B cell (primary cell): Measurements from ENCODE around the gene SUGCT. TPM values are rescaled to one million over a fixed set of nuclear protein-coding genes. Genes with fewer than 3 reads are reported as not detected.

Source experiments
- ATAC-seq: fragments of 200-7000 bp; cut with Tn5 transposase; one replicate; pipeline ENCODE4 v1.10.0; 2021; ENCODE audit warnings: low read depth, mild to moderate bottlenecking, moderate number of reproducible peaks, moderate library complexity
- CTCF ChIA-PET: fragments of 350-600 bp; sonication (Branson Sonifier 250); formaldehyde crosslinking; loops from one replicate; lab custom pipeline; 2021; ENCODE audit warnings: antibody characterized with exemption, inconsistent platforms; lab: Charles Lee
- POLR2A ChIA-PET: fragments of 350-600 bp; sonication (Branson Sonifier 250); formaldehyde crosslinking; loops from one replicate; lab custom pipeline; 2021; ENCODE audit warnings: antibody characterized with exemption; lab: Charles Lee
- DNase-seq: peaks from one replicate; pipeline ENCODE4 v3.0.0; 2013
- H2AFZ ChIP-seq: 2 replicates; pipeline ENCODE4 v1.6.1; 2012; ENCODE audit warnings: mild to moderate bottlenecking, low read depth, low read length; ENCODE audit not compliant: insufficient read depth, poor library complexity, severe bottlenecking
- H3K27ac ChIP-seq, 2 donors: 1 replicate in 1 of 2; 2 replicates in 1 of 2; pipeline ENCODE4 v1.5.1; 2012 to 2013; ENCODE audit warnings: low read length in 2 of 2, mild to moderate bottlenecking in 2 of 2, moderate library complexity in 1 of 2
- H3K27me3 ChIP-seq, 4 experiments: fragments of 200-600 bp in 1 of 4; sonication (generic) in 1 of 4; replicated peaks in 1 of 4; 1 replicate in 2 of 4; 2 replicates in 2 of 4; pipeline versions ENCODE4 v1.6.1 to v1.7.0; 2013 to 2016; ENCODE audit warnings: low read length in 3 of 4, mild to moderate bottlenecking in 2 of 4, mixed read lengths in 1 of 4, moderate library complexity in 1 of 4; ENCODE audit not compliant: insufficient read depth in 4 of 4, control insufficient read depth in 3 of 4; ENCODE audit errors: control extremely low read depth in 1 of 4
- H3K36me3 ChIP-seq, 2 experiments: replicated peaks in 1 of 2; 1 replicate in 1 of 2; 2 replicates in 1 of 2; pipeline versions ENCODE4 v1.6.1 to v1.7.1; 2013; ENCODE audit warnings: low read length in 1 of 2; ENCODE audit not compliant: insufficient read depth in 2 of 2, control insufficient read depth in 1 of 2; ENCODE audit errors: control extremely low read depth in 1 of 2, extremely low read depth in 1 of 2
- H3K4me1 ChIP-seq, 2 donors: fragments of 200-600 bp in 1 of 2; sonication (generic) in 1 of 2; 1 replicate in 1 of 2; 2 replicates in 1 of 2; pipeline versions ENCODE4 v1.5.1 to v1.6.1; 2013 to 2017; ENCODE audit warnings: low read length in 2 of 2; ENCODE audit not compliant: control insufficient read depth in 2 of 2, insufficient read depth in 2 of 2
- H3K4me2 ChIP-seq: replicated peaks from 2 replicates; pipeline ENCODE3; 2012; ENCODE audit warnings: mild to moderate bottlenecking, low read depth, low read length; ENCODE audit not compliant: poor library complexity, severe bottlenecking
- H3K4me3 ChIP-seq, 5 experiments: fragments of 200-600 bp in 1 of 5; sonication (generic) in 1 of 5; 1 replicate in 3 of 5; 2 replicates in 2 of 5; pipeline versions ENCODE4 v1.5.1 to v1.7.0; 2011 to 2016; ENCODE audit warnings: low read length in 4 of 5, mild to moderate bottlenecking in 4 of 5, low read depth in 2 of 5, control low read depth in 1 of 5, moderate library complexity in 1 of 5; ENCODE audit not compliant: insufficient read depth in 1 of 5; ENCODE audit errors: control extremely low read depth in 1 of 5, extremely low read depth in 1 of 5
- H3K79me2 ChIP-seq: fragments of 200-600 bp; sonication (generic); one replicate; pipeline ENCODE4 v1.6.0; 2016; ENCODE audit warnings: low read length; ENCODE audit not compliant: control insufficient read depth, insufficient read depth
- H3K9ac ChIP-seq: fragments of 200-600 bp; sonication (generic); 2 replicates; pipeline ENCODE4 v1.6.1; 2017; ENCODE audit warnings: mild to moderate bottlenecking, low read length, moderate library complexity
- H3K9me3 ChIP-seq, 3 donors: one replicate each; pipeline versions ENCODE4 v1.6.1 to v1.7.1; 2013; ENCODE audit warnings: low read length in 2 of 3; ENCODE audit not compliant: control insufficient read depth in 2 of 3, insufficient read depth in 1 of 3; ENCODE audit errors: control extremely low read depth in 1 of 3
- H4K20me1 ChIP-seq: 2 replicates; pipeline ENCODE4 v1.6.0; 2012; ENCODE audit warnings: mild to moderate bottlenecking, low read length; ENCODE audit not compliant: insufficient read depth, control insufficient read depth, poor library complexity, severe bottlenecking
- H3K27ac Mint-ChIP-seq: one replicate; pipeline ENCODE4 v1.8.0; 2021; ENCODE audit warnings: mixed read lengths
- H3K27me3 Mint-ChIP-seq: one replicate; pipeline ENCODE4 v1.8.0; 2021; ENCODE audit warnings: mixed read lengths
- H3K4me1 Mint-ChIP-seq: one replicate; pipeline ENCODE4 v1.8.0; 2021; ENCODE audit warnings: mixed read lengths
- H3K4me3 Mint-ChIP-seq: one replicate; pipeline ENCODE4 v1.8.0; 2021; ENCODE audit warnings: mixed read lengths
- H3K9me3 Mint-ChIP-seq: one replicate; pipeline ENCODE4 v1.8.0; 2022; ENCODE audit warnings: mixed read lengths; ENCODE audit not compliant: insufficient read depth
- EZH2 ChIP-seq: IDR thresholded peaks from 2 replicates; pipeline ENCODE4 v1.6.1; 2012; ENCODE audit warnings: borderline replicate concordance, low read depth, mild to moderate bottlenecking, moderate library complexity, low read length; ENCODE audit not compliant: insufficient read depth, poor library complexity, severe bottlenecking
- WGBS: methylation state at CpG from one replicate; pipeline ENCODE4 v1.1.5; 2013; ENCODE audit warnings: missing lambda C conversion rate; ENCODE audit not compliant: insufficient coverage; 5-methylcytosine and 5-hydroxymethylcytosine counted together
- intact Hi-C: fragments of 100-400 bp; cut with micrococcal nuclease; formaldehyde crosslinking; loops from one replicate; pipeline ENCODE4 v1.10.0; 2022
- polyA plus RNA-seq: library from polyadenylated mRNA; depleted of rRNA; stranded (reverse); fragments of >200 nt; gene quantifications from 2 replicates; pipeline ENCODE4 v1.2.3, GENCODE V29; 2012
- total RNA-seq, 2 donors: library from RNA; stranded (reverse); fragments of 120-200 nt in 1 of 2; gene quantifications; 1 replicate in 1 of 2; 2 replicates in 1 of 2; pipeline versions ENCODE4 v1.2.3 to v1.2.4, GENCODE V29; 2013 to 2022
- TF ChIP-seq, protein P1 (sequence below): fragments of 200-600 bp; IDR thresholded peaks from one replicate; pipeline ENCODE4 v1.8.0; 2022; ENCODE audit warnings: antibody characterized with exemption, mild to moderate bottlenecking

Gene SUGCT
- total and polyA plus RNA-seq, 2 donors (not counting 1 experiment from before 2014, with no cell fraction given), result 0.19 to 0.86 TPM

DNA sequence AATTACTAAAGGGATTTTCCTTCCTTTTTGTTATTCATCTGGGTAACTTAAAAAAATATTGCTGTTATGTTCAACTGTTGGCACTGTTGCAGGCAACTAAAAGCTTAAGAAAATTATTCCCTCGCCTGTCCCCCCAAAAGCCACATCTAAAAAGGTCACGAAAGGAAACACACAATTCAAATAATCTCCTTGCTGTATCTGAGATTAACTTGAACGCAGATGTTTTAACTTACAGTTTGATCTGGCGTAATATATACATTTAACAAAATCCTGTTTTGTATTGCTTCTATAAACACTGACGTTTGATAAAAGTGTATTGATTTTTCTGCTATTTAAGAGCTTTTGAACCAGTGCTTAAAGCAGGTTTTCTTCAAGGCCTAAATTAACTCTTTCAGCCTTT lies 432.1 kb downstream of the SUGCT start:
- no peaks in the 10 kb centered on the region for H3K4me1 ChIP-seq
- no peak overlapping the region for H2AFZ ChIP-seq
- no peak overlapping the region for H3K9ac ChIP-seq
- DNase-seq (no peak), ATAC-seq (no peak)
- no peaks in the 10 kb centered on the region for H3K9me3 ChIP-seq
- no peaks in the 10 kb centered on the region for H3K36me3 ChIP-seq
- no peak for TF ChIP-seq EZH2
- TF ChIP-seq, protein P1, sequence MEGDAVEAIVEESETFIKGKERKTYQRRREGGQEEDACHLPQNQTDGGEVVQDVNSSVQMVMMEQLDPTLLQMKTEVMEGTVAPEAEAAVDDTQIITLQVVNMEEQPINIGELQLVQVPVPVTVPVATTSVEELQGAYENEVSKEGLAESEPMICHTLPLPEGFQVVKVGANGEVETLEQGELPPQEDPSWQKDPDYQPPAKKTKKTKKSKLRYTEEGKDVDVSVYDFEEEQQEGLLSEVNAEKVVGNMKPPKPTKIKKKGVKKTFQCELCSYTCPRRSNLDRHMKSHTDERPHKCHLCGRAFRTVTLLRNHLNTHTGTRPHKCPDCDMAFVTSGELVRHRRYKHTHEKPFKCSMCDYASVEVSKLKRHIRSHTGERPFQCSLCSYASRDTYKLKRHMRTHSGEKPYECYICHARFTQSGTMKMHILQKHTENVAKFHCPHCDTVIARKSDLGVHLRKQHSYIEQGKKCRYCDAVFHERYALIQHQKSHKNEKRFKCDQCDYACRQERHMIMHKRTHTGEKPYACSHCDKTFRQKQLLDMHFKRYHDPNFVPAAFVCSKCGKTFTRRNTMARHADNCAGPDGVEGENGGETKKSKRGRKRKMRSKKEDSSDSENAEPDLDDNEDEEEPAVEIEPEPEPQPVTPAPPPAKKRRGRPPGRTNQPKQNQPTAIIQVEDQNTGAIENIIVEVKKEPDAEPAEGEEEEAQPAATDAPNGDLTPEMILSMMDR, result no peak
- ChIA-PET CTCF (no interaction called here), POLR2A (no interaction called here)
- H3K4me2 ChIP-seq, result no peak overlapping the region
- intact Hi-C loops, result no loop called here
- Mint-ChIP-seq H3K9me3 (no peaks in the 10 kb centered on the region), H3K4me3 (no peak overlapping the region), H3K4me1 (no peaks in the 10 kb centered on the region), H3K27me3 (no peaks in the 10 kb centered on the region), H3K27ac (no peak overlapping the region)
- H3K27me3 ChIP-seq, result no peaks in the 10 kb centered on the region
- no peak overlapping the region for H3K4me3 ChIP-seq
- WGBS, result no CpG with 5 or more reads among the region's 5 CpGs
- no peak overlapping the region for H3K27ac ChIP-seq
- H4K20me1 ChIP-seq, result no peaks in the 10 kb centered on the region
- H3K79me2 ChIP-seq, result no peaks in the 10 kb centered on the region

DNA sequence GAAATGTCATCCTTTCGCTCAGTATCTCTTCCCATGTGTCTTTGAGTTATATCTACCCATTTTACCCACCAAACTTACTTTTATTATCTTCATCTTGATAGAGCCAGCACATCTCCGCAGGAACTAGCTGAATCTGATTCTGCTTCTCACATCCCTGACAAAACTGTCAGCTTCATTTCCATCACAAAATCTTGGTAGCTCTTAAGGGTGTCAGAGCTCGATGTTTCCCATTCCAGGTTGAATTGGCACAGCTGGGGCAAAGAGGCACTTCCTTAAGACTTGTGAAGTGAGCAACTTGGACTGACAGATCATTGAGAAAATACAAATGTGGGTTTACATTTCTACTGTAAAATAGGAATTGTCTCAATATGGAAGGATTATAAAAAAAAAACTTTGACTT lies 434.5 kb downstream of the SUGCT start:
- H3K4me1 Mint-ChIP-seq, result no peaks in the 10 kb centered on the region
- no peak for ATAC-seq
- H3K4me3 Mint-ChIP-seq, result no peak overlapping the region

More for the DNA sequence above, 434.5 kb downstream of the SUGCT start:
- no peak overlapping the region for H2AFZ ChIP-seq
- H3K9me3 ChIP-seq, result no peaks in the 10 kb centered on the region
- TF ChIP-seq, protein P1, result no peak
- ChIA-PET POLR2A (no interaction called here), CTCF (no interaction called here)
- intact Hi-C loops, result no loop called here
- no peaks in the 10 kb centered on the region for H3K4me1 ChIP-seq
- Mint-ChIP-seq H3K27ac (no peak overlapping the region), H3K9me3 (no peaks in the 10 kb centered on the region), H3K27me3 (peaks cover 2% of the 10 kb centered on the region)
- no peak overlapping the region for H3K4me3 ChIP-seq
- H3K27me3 ChIP-seq, result no peaks in the 10 kb centered on the region
- no peaks in the 10 kb centered on the region for H3K36me3 ChIP-seq
- H4K20me1 ChIP-seq, result no peaks in the 10 kb centered on the region
- no peak overlapping the region for H3K9ac ChIP-seq
- H3K27ac ChIP-seq, result no peak overlapping the region
- H3K4me2 ChIP-seq, result no peak overlapping the region
- WGBS, result 93% methylated on average over 3 of the region's 3 CpGs
- no peaks in the 10 kb centered on the region for H3K79me2 ChIP-seq
- DNase-seq, result no peak
